H9 (cell line): ENCODE measurements around the gene SPTBN5. TPM values are rescaled to one million over a fixed set of nuclear protein-coding genes. Genes with fewer than 3 reads are reported as not detected.

Source experiments
- DNase-seq: peaks from one replicate; pipeline ENCODE4 v3.0.0-alpha.2; 2017
- H2AFZ ChIP-seq: one replicate; pipeline ENCODE4 v1.6.1; 2013; ENCODE audit warnings: mild to moderate bottlenecking, low read length, control low read depth, moderate library complexity
- H2AK5ac ChIP-seq: 2 replicates; pipeline ENCODE4 v1.6.1; 2013; ENCODE audit warnings: low read length, control low read depth, mixed read lengths; ENCODE audit not compliant: insufficient read length
- H2BK120ac ChIP-seq: one replicate; pipeline ENCODE4 v1.6.1; 2013; ENCODE audit warnings: low read depth, mild to moderate bottlenecking, low read length, control low read depth, inconsistent platforms; ENCODE audit not compliant: poor library complexity, severe bottlenecking
- H2BK12ac ChIP-seq: 2 replicates; pipeline ENCODE4 v1.6.1; 2013; ENCODE audit warnings: low read length, control low read depth, mixed read lengths, low read depth; ENCODE audit not compliant: insufficient read length
- H2BK15ac ChIP-seq: 2 replicates; pipeline ENCODE4 v1.6.1; 2013; ENCODE audit warnings: low read depth, low read length, control low read depth
- H2BK20ac ChIP-seq: one replicate; pipeline ENCODE4 v1.6.1; 2013; ENCODE audit warnings: low read depth, mild to moderate bottlenecking, low read length, control low read depth, inconsistent platforms; ENCODE audit not compliant: poor library complexity, severe bottlenecking
- H2BK5ac ChIP-seq: 2 replicates; pipeline ENCODE4 v1.6.1; 2013; ENCODE audit warnings: low read length, control low read depth, mixed read lengths; ENCODE audit not compliant: insufficient read length
- H3K14ac ChIP-seq: 2 replicates; pipeline ENCODE4 v1.6.1; 2013; ENCODE audit warnings: low read length, control low read depth; ENCODE audit not compliant: insufficient read depth
- H3K18ac ChIP-seq: 2 replicates; pipeline ENCODE4 v1.6.1; 2013; ENCODE audit warnings: low read depth, mild to moderate bottlenecking, mixed read lengths, low read length, control low read depth; ENCODE audit not compliant: insufficient read length
- H3K23ac ChIP-seq: 2 replicates; pipeline ENCODE4 v1.6.1; 2013; ENCODE audit warnings: low read length, control low read depth, mixed read lengths, low read depth; ENCODE audit not compliant: insufficient read length
- H3K23me2 ChIP-seq: 2 replicates; pipeline ENCODE4 v1.6.1; 2013; ENCODE audit warnings: low read depth, mild to moderate bottlenecking, mixed read lengths, low read length, control low read depth; ENCODE audit not compliant: insufficient read length, poor library complexity, severe bottlenecking
- H3K27ac ChIP-seq: 2 replicates; pipeline ENCODE4 v1.5.1; 2013; ENCODE audit warnings: low read length, control low read depth, mixed read lengths, low read depth; ENCODE audit not compliant: insufficient read length
- H3K27me3 ChIP-seq: 2 replicates; pipeline ENCODE4 v1.6.1; 2013; ENCODE audit warnings: low read length, control low read depth, inconsistent platforms; ENCODE audit not compliant: insufficient read depth
- H3K4ac ChIP-seq: 2 replicates; pipeline ENCODE4 v1.6.1; 2013; ENCODE audit warnings: low read depth, mild to moderate bottlenecking, control low read depth, inconsistent platforms, low read length, moderate library complexity
- H3K4me1 ChIP-seq: 2 replicates; pipeline ENCODE4 v1.6.1; 2013; ENCODE audit warnings: low read length, control low read depth, inconsistent platforms; ENCODE audit not compliant: insufficient read depth
- H3K4me2 ChIP-seq: 2 replicates; pipeline ENCODE4 v1.6.1; 2013; ENCODE audit warnings: low read length, control low read depth, mixed read lengths; ENCODE audit not compliant: insufficient read length, insufficient read depth
- H3K56ac ChIP-seq: 2 replicates; pipeline ENCODE4 v1.6.1; 2013; ENCODE audit warnings: low read depth, mild to moderate bottlenecking, mixed read lengths, low read length, control low read depth; ENCODE audit not compliant: insufficient read length
- H3K79me1 ChIP-seq: 2 replicates; pipeline ENCODE4 v1.6.1; 2013; ENCODE audit warnings: low read depth, mild to moderate bottlenecking, moderate library complexity, low read length, control low read depth, inconsistent platforms; ENCODE audit not compliant: insufficient read depth, poor library complexity, severe bottlenecking
- H3K79me2 ChIP-seq: 2 replicates; pipeline ENCODE4 v1.6.1; 2013; ENCODE audit warnings: low read length, control low read depth, inconsistent platforms; ENCODE audit not compliant: insufficient read depth
- H3K9ac ChIP-seq: 2 replicates; pipeline ENCODE4 v1.6.1; 2013; ENCODE audit warnings: low read length, control low read depth, mixed read lengths; ENCODE audit not compliant: insufficient read length; ENCODE audit errors: extremely low read depth
- H3K9me3 ChIP-seq: one replicate; pipeline ENCODE4 v1.6.1; 2013; ENCODE audit warnings: low read depth, low read length, inconsistent platforms; ENCODE audit not compliant: control insufficient read depth
- H3T11ph ChIP-seq: one replicate; pipeline ENCODE4 v1.6.1; 2013; ENCODE audit warnings: mild to moderate bottlenecking, low read length, control low read depth, inconsistent platforms
- H4K20me1 ChIP-seq: one replicate; pipeline ENCODE4 v1.6.1; 2013; ENCODE audit not compliant: control insufficient read depth, insufficient read length, insufficient read depth
- H4K5ac ChIP-seq: 2 replicates; pipeline ENCODE4 v1.6.1; 2013; ENCODE audit warnings: low read depth, mild to moderate bottlenecking, mixed read lengths, low read length, control low read depth; ENCODE audit not compliant: insufficient read length
- H4K8ac ChIP-seq: replicated peaks from 2 replicates; pipeline ENCODE4 v1.6.1; 2013; ENCODE audit warnings: low read length, control low read depth, mixed read lengths, low read depth; ENCODE audit not compliant: insufficient read length
- H4K91ac ChIP-seq: 2 replicates; pipeline ENCODE4 v1.6.1; 2013; ENCODE audit warnings: low read depth, mild to moderate bottlenecking, moderate library complexity, mixed read lengths, low read length, control low read depth; ENCODE audit not compliant: insufficient read length
- H3K27ac Mint-ChIP-seq, 3 experiments: 2 replicates in 2 of 3; 3 replicates in 1 of 3; pipeline ENCODE4 v1.8.0; 2020 to 2021; ENCODE audit warnings: mixed read lengths in 3 of 3, mild to moderate bottlenecking in 1 of 3, moderate library complexity in 1 of 3
- H3K27me3 Mint-ChIP-seq: 2 replicates; pipeline ENCODE4 v1.8.0; 2021; ENCODE audit warnings: low read depth, mild to moderate bottlenecking, moderate library complexity, mixed read lengths
- H3K36me3 Mint-ChIP-seq, 3 experiments: 2 replicates in 2 of 3; 3 replicates in 1 of 3; pipeline ENCODE4 v1.8.0; 2020 to 2021; ENCODE audit warnings: low read depth in 3 of 3, mixed read lengths in 3 of 3; ENCODE audit not compliant: insufficient read depth in 1 of 3
- H3K4me1 Mint-ChIP-seq, 2 experiments: 2 replicates each; pipeline ENCODE4 v1.8.0; 2020; ENCODE audit warnings: mixed read lengths in 2 of 2
- H3K4me3 Mint-ChIP-seq, 2 experiments: 2 replicates in 1 of 2; 3 replicates in 1 of 2; pipeline ENCODE4 v1.8.0; 2020 to 2021; ENCODE audit warnings: mild to moderate bottlenecking in 2 of 2, mixed read lengths in 2 of 2, moderate library complexity in 1 of 2
- H3K9me3 Mint-ChIP-seq, 2 experiments: 2 replicates in 1 of 2; 3 replicates in 1 of 2; pipeline ENCODE4 v1.8.0; 2020; ENCODE audit warnings: mild to moderate bottlenecking in 2 of 2, mixed read lengths in 2 of 2, moderate library complexity in 1 of 2
- CTCF ChIP-seq: fragments of 200-600 bp; sonication (generic); conservative IDR thresholded peaks from 3 replicates; pipeline ENCODE4 v1.8.0; 2021; ENCODE audit warnings: antibody characterized with exemption, mild to moderate bottlenecking
- WGBS: extraction: QIAGEN DNeasy Blood & Tissue Kit; methylation state at CpG from one replicate; pipeline ENCODE4 v1.1.7; 2013; ENCODE audit warnings: missing lambda C conversion rate, low lambda C conversion rate, mixed read lengths; ENCODE audit not compliant: insufficient read length; ENCODE audit errors: extremely low coverage; 5-methylcytosine and 5-hydroxymethylcytosine counted together
- total RNA-seq: library from RNA; stranded (reverse); gene quantifications from 2 replicates; pipeline ENCODE4 v1.2.1, GENCODE V29; 2021

The SPTBN5 gene
- total RNA-seq, 1 experiment from 2014 or later: 0.90 TPM

GRCh38 chr15:41839781-41840491 lies 53.9 kb downstream of the SPTBN5 start:
- Mint-ChIP-seq H3K27ac (no peak overlapping the region), H3K4me3 (no peak overlapping the region), H3K27me3 (no peaks in the 10 kb centered on the region), H3K9me3 (no peaks in the 10 kb centered on the region), H3K36me3 (peaks cover 3 to 12% (median 6%) of the 10 kb centered on the region in 3 experiments; a peak in 6 of 7 replicates), H3K4me1 (no peaks in the 10 kb centered on the region)
- Histone ChIP-seq H3K4me2 (no peak overlapping the region), H3K18ac (no peak overlapping the region), H2AK5ac (no peak overlapping the region), H3K9me3 (no peaks in the 10 kb centered on the region), H4K8ac (no peak overlapping the region), H3K79me2 (no peaks in the 10 kb centered on the region), H3T11ph (no peak overlapping the region), H3K27ac (no peak overlapping the region), H3K14ac (no peak overlapping the region; the same call in 1 of the 2 replicates), H3K4ac (no peak overlapping the region), H3K23ac (no peak overlapping the region), H2BK15ac (no peak overlapping the region), H2BK5ac (no peak overlapping the region), H3K4me1 (no peaks in the 10 kb centered on the region), H2BK12ac (no peak overlapping the region), H2AFZ (no peak overlapping the region), H4K5ac (no peak overlapping the region), H2BK20ac (no peak overlapping the region), H4K20me1 (peaks cover 3% of the 10 kb centered on the region), H4K91ac (no peak overlapping the region), H3K79me1 (no peaks in the 10 kb centered on the region), H2BK120ac (no peak overlapping the region), H3K9ac (no peak overlapping the region), H3K56ac (no peak overlapping the region), H3K23me2 (no peaks in the 10 kb centered on the region), H3K27me3 (no peaks in the 10 kb centered on the region)
- no CpG with 5 or more reads among the region's 16 CpGs for WGBS
- DNase-seq: no peak
- TF ChIP-seq CTCF: no peak
